CD4-positive, alpha-beta T cell (primary cell): ENCODE measurements around the gene TBX18. TPM values are rescaled to one million over a fixed set of nuclear protein-coding genes. Genes with fewer than 3 reads are reported as not detected.

Experiments used
- ATAC-seq: fragments of 200-7000 bp; cut with Tn5 transposase; one replicate; pipeline ENCODE4 v1.10.0; 2022; ENCODE audit warnings: mild to moderate bottlenecking; ENCODE audit not compliant: poor library complexity
- CTCF ChIA-PET: fragments of 350-600 bp; sonication (Branson Sonifier 250); formaldehyde crosslinking; loops from one replicate; lab custom pipeline; 2021; ENCODE audit warnings: antibody characterized with exemption, inconsistent platforms; lab: Charles Lee
- POLR2A ChIA-PET: fragments of 350-600 bp; sonication (Branson Sonifier 250); formaldehyde crosslinking; loops from one replicate; lab custom pipeline; 2021; ENCODE audit warnings: antibody characterized with exemption, inconsistent platforms; lab: Charles Lee
- DNase-seq, 14 experiments: peaks; one replicate each; pipeline ENCODE4 v3.0.0-alpha.2; 2013 to 2020; ENCODE audit warnings: mixed read lengths in 2 of 14
- H3K27ac ChIP-seq, 2 donors: one replicate each; pipeline versions ENCODE4 v1.5.1 to v1.7.0; 2013; ENCODE audit warnings: low read length in 2 of 2, low read depth in 1 of 2, mild to moderate bottlenecking in 1 of 2
- H3K27me3 ChIP-seq, 2 experiments: 1 replicate in 1 of 2; 2 replicates in 1 of 2; pipeline versions ENCODE4 v1.6.1 to v1.7.0; 2013; ENCODE audit warnings: low read length in 2 of 2, control low read depth in 1 of 2, mild to moderate bottlenecking in 1 of 2, moderate library complexity in 1 of 2; ENCODE audit not compliant: insufficient read depth in 2 of 2, control insufficient read depth in 1 of 2
- H3K36me3 ChIP-seq: one replicate; pipeline ENCODE4 v1.6.1; 2013; ENCODE audit warnings: low read length, control low read depth; ENCODE audit not compliant: insufficient read depth
- H3K4me1 ChIP-seq: one replicate; pipeline ENCODE4 v1.6.1; 2013; ENCODE audit warnings: low read length, control low read depth; ENCODE audit not compliant: insufficient read depth
- H3K4me3 ChIP-seq: one replicate; pipeline ENCODE4 v1.5.1; 2013; ENCODE audit warnings: mild to moderate bottlenecking, low read length, moderate library complexity
- H3K9me3 ChIP-seq, 2 experiments: 1 replicate in 1 of 2; 2 replicates in 1 of 2; pipeline versions ENCODE4 v1.6.1 to v1.7.0; 2013; ENCODE audit warnings: low read length in 2 of 2, mild to moderate bottlenecking in 2 of 2, control low read depth in 1 of 2, moderate library complexity in 1 of 2; ENCODE audit not compliant: control insufficient read depth in 1 of 2, insufficient read depth in 1 of 2
- H3K27ac Mint-ChIP-seq: one replicate; pipeline ENCODE4 v1.8.0; 2020; ENCODE audit warnings: mixed read lengths
- H3K27me3 Mint-ChIP-seq: one replicate; pipeline ENCODE4 v1.8.0; 2021; ENCODE audit warnings: mixed read lengths
- H3K36me3 Mint-ChIP-seq: one replicate; pipeline ENCODE4 v1.8.0; 2021; ENCODE audit warnings: low read depth, mixed read lengths
- H3K4me1 Mint-ChIP-seq: one replicate; pipeline ENCODE4 v1.8.0; 2021; ENCODE audit warnings: low read depth, mixed read lengths
- H3K4me3 Mint-ChIP-seq: one replicate; pipeline ENCODE4 v1.8.0; 2020; ENCODE audit warnings: mild to moderate bottlenecking, mixed read lengths
- H3K9me3 Mint-ChIP-seq: one replicate; pipeline ENCODE4 v1.8.0; 2020; ENCODE audit warnings: mixed read lengths
- intact Hi-C, 2 experiments: fragments of 100-400 bp; cut with DNase I in 1 of 2; cut with micrococcal nuclease in 1 of 2; formaldehyde crosslinking; loops; one replicate each; pipeline versions ENCODE4 v1.15.1 to v1.9.0; 2023 to 2025; cut with DNase I, micrococcal nuclease
- total RNA-seq, 174 experiments: library from RNA in 2 of 174; stranded (reverse) in 2 of 174; gene quantifications; one replicate each; pipeline ENCODE4 v1.2.3 and lab custom pipeline; 2021 to 2026
- TF ChIP-seq, protein P1 (sequence below): fragments of 200-600 bp; IDR thresholded peaks from one replicate; pipeline ENCODE4 v1.8.0; 2022; ENCODE audit warnings: antibody characterized with exemption, mild to moderate bottlenecking

Gene TBX18
- total RNA-seq, 2 experiments from 2014 or later = not detected

DNA sequence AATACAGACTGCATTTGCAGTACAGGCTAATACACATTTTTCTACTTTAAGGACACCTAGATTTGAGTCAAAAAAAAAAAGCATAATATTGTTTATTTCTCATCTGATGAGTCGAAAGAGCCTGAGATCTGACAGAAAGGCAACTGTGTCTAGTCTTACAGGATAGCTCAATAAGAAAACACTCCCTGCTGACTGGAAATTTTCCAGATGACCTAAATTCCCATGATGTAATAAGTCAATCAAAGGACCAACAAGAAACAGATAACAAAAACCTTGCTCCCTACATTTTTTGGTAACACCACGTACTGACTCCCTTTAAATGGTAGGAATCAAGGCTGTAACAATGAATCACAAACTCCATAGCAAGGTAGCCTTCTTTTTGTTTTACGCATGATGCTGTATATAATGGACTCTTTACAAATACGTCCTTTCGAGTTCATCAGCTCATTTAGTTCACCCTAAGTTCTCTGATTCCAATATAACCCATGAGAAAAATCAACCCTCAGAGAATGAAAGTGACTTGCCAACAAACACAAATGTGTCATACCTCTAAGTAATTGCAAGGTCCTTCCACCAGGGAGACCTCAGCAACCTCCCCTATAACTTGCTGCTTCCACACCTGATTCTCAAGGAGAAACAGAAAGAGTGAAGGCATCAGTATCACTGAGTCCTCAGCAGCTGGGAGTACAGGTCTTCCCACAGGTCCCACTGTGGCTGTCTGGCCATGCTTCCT, 12.1 kb downstream of the TBX18 start:
- no peak for DNase-seq
- ChIA-PET CTCF (no interaction called here), POLR2A (no interaction called here)
- no peak for ATAC-seq
- no peaks in the 10 kb centered on the region for H3K36me3 Mint-ChIP-seq
- H3K27me3 ChIP-seq = no peaks in the 10 kb centered on the region
- H3K9me3 ChIP-seq = no peaks in the 10 kb centered on the region
- intact Hi-C loops = no loop called here
- no peaks in the 10 kb centered on the region for H3K36me3 ChIP-seq
- H3K4me1 Mint-ChIP-seq = no peaks in the 10 kb centered on the region
- H3K4me3 Mint-ChIP-seq = no peak overlapping the region
- no peak overlapping the region for H3K4me3 ChIP-seq
- no peaks in the 10 kb centered on the region for H3K9me3 Mint-ChIP-seq
- no peak overlapping the region for H3K27ac Mint-ChIP-seq
- H3K4me1 ChIP-seq = no peaks in the 10 kb centered on the region
- TF ChIP-seq, protein P1, sequence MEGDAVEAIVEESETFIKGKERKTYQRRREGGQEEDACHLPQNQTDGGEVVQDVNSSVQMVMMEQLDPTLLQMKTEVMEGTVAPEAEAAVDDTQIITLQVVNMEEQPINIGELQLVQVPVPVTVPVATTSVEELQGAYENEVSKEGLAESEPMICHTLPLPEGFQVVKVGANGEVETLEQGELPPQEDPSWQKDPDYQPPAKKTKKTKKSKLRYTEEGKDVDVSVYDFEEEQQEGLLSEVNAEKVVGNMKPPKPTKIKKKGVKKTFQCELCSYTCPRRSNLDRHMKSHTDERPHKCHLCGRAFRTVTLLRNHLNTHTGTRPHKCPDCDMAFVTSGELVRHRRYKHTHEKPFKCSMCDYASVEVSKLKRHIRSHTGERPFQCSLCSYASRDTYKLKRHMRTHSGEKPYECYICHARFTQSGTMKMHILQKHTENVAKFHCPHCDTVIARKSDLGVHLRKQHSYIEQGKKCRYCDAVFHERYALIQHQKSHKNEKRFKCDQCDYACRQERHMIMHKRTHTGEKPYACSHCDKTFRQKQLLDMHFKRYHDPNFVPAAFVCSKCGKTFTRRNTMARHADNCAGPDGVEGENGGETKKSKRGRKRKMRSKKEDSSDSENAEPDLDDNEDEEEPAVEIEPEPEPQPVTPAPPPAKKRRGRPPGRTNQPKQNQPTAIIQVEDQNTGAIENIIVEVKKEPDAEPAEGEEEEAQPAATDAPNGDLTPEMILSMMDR = no peak
- H3K27me3 Mint-ChIP-seq = peaks cover 6% of the 10 kb centered on the region
- H3K27ac ChIP-seq = no peak overlapping the region

DNA sequence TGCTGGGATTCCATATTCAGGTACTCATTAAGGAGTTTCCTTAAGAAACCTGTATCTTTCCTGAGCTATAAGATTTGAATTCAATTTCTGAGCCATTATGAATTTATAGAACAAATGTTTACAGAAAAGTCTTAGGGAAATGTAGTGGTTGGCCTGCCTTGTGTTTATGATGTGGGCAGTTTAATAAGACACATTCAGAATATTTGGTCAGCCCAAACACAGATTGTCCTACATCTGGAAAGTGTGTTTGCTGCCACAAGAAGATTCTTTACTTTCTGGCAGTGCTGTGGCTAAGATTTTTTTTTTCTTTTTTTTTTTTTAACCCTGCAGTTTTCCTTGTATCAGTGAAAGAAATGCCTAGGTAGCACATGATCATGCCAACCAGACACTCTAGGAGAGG, 15.2 kb downstream of the TBX18 start:
- H3K9me3 ChIP-seq = no peaks in the 10 kb centered on the region
- DNase-seq (no peak), ATAC-seq (no peak)
- H3K4me1 ChIP-seq = no peaks in the 10 kb centered on the region
- TF ChIP-seq, protein P1 = no peak
- Mint-ChIP-seq H3K27ac (no peak overlapping the region), H3K27me3 (no peaks in the 10 kb centered on the region), H3K4me3 (no peak overlapping the region), H3K9me3 (no peaks in the 10 kb centered on the region), H3K4me1 (no peaks in the 10 kb centered on the region), H3K36me3 (no peaks in the 10 kb centered on the region)
- H3K27ac ChIP-seq = no peak overlapping the region
- H3K4me3 ChIP-seq = no peak overlapping the region
- POLR2A ChIA-PET = no interaction called here
- H3K36me3 ChIP-seq = no peaks in the 10 kb centered on the region
- CTCF ChIA-PET = no interaction called here
- H3K27me3 ChIP-seq = no peaks in the 10 kb centered on the region
- intact Hi-C loops = no loop called here

DNA sequence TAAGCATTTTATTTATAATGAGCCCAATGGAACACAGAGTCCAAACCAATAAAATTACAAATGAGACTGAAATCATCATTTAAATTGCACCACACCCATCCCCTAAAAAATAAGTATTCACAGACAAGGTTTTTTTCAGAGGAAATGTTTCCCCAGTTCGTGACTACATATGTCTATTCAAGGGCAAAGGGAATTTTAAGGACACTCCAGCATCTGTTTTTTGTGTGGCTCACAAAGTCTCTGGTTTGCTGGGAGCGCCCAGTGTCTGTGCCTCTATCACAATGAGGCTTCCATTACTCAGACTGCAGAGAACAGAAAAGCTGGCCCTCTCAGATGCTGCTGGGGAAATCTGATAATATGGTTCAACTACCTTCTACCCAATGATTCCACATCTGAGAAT, 16.0 kb downstream of the TBX18 start:
- ChIA-PET POLR2A (no interaction called here), CTCF (no interaction called here)
- Histone ChIP-seq H3K4me3 (no peak overlapping the region), H3K27ac (no peak overlapping the region), H3K27me3 (no peaks in the 10 kb centered on the region), H3K9me3 (no peaks in the 10 kb centered on the region), H3K4me1 (no peaks in the 10 kb centered on the region), H3K36me3 (no peaks in the 10 kb centered on the region)
- Mint-ChIP-seq H3K4me1 (no peaks in the 10 kb centered on the region), H3K27me3 (no peaks in the 10 kb centered on the region), H3K9me3 (no peaks in the 10 kb centered on the region), H3K4me3 (no peak overlapping the region), H3K27ac (no peak overlapping the region), H3K36me3 (no peaks in the 10 kb centered on the region)
- TF ChIP-seq, protein P1 = no peak
- DNase-seq (no peak), ATAC-seq (no peak)
- intact Hi-C loops = no loop called here
